OCI-LY1 (cell line): ENCODE results near the gene NSRP1.
"Not testable (repeated sequence)": the region's sequence is repeated elsewhere in the genome, so short reads cannot be mapped to it uniquely, and the experiment has no call there.

Source experiments
- EZH2 ChIP-seq: fragments of 200-600 bp; sonication (generic), shearing (Covaris generic); IDR thresholded peaks from 2 replicates; pipeline ENCODE4 v1.8.0; 2017; ENCODE audit warnings: borderline replicate concordance, mixed run types, mild to moderate bottlenecking, antibody characterized with exemption, low read length, moderate library complexity, mixed read lengths
- TF ChIP-seq, protein P1 (sequence below): fragments of 200-600 bp; sonication (generic), shearing (Covaris generic); IDR thresholded peaks from 2 replicates; pipeline ENCODE4 v1.5.1; 2017; ENCODE audit warnings: mild to moderate bottlenecking, antibody characterized with exemption, low read length, moderate library complexity, mixed read lengths

- TF ChIP-seq EZH2, result not testable (repeated sequence)
- TF ChIP-seq, protein P1, sequence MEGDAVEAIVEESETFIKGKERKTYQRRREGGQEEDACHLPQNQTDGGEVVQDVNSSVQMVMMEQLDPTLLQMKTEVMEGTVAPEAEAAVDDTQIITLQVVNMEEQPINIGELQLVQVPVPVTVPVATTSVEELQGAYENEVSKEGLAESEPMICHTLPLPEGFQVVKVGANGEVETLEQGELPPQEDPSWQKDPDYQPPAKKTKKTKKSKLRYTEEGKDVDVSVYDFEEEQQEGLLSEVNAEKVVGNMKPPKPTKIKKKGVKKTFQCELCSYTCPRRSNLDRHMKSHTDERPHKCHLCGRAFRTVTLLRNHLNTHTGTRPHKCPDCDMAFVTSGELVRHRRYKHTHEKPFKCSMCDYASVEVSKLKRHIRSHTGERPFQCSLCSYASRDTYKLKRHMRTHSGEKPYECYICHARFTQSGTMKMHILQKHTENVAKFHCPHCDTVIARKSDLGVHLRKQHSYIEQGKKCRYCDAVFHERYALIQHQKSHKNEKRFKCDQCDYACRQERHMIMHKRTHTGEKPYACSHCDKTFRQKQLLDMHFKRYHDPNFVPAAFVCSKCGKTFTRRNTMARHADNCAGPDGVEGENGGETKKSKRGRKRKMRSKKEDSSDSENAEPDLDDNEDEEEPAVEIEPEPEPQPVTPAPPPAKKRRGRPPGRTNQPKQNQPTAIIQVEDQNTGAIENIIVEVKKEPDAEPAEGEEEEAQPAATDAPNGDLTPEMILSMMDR, result not testable (repeated sequence)
These were observed 84.0 kb downstream of the NSRP1 start for GRCh38 chr17:30200656-30201055.
